HepG2 (cell line): ENCODE measurements around the gene PHLDB1. TPM values are rescaled to one million over a fixed set of nuclear protein-coding genes. Genes with fewer than 3 reads are reported as not detected.

Experiments
- ATAC-seq: fragments of 200-7000 bp; cut with Tn5 transposase; 3 replicates; pipeline ENCODE4 v1.9.1; 2020; ENCODE audit warnings: mild to moderate bottlenecking, moderate library complexity
- BruUV-seq: library from RNA; stranded (reverse); fragments of 400-500 nt; replicated peaks from 2 replicates; lab custom pipeline; 2021; lab: Mats Ljungman, UMichigan
- CTCF ChIA-PET: fragments of 300-600 bp; formaldehyde crosslinking; extraction: SDS; loops from one replicate; lab custom pipeline; 2021; ENCODE audit warnings: low total read pairs, inconsistent platforms, low intra/inter-chr PET ratio; lab: Yijun Ruan, JAX
- POLR2A ChIA-PET: fragments of 350-600 bp; sonication (Branson Sonifier 250); formaldehyde crosslinking; loops from one replicate; lab custom pipeline; 2020; ENCODE audit warnings: antibody characterized with exemption, inconsistent platforms; lab: Yijun Ruan, JAX
- DNase-seq: peaks from one replicate; pipeline ENCODE4 v3.0.0-alpha.2; 2015; ENCODE audit warnings: low spot score
- FAIRE-seq: peaks from 3 replicates; lab custom pipeline; 2011; peaks lifted over from hg19 to GRCh38; lab: Jason Lieb, UNC
- H2AFZ ChIP-seq: one replicate; pipeline ENCODE4 v1.6.1; 2011; ENCODE audit warnings: low read length, inconsistent platforms
- H3K27ac ChIP-seq: fragments of 300-600 bp; 3 replicates; pipeline ENCODE4 v1.8.0; 2011; ENCODE audit warnings: mixed run types, mild to moderate bottlenecking, mixed read lengths, low read length, inconsistent platforms; ENCODE audit not compliant: insufficient read depth; ENCODE audit errors: extremely low read length
- H3K27me3 ChIP-seq, 2 experiments: fragments of 200-600 bp in 1 of 2; 2 replicates in 1 of 2; 3 replicates in 1 of 2; pipeline versions ENCODE4 v1.6.0 to v1.8.0; 2011; ENCODE audit warnings: low read length in 2 of 2, mild to moderate bottlenecking in 2 of 2, moderate library complexity in 2 of 2, inconsistent platforms in 1 of 2; ENCODE audit not compliant: insufficient read depth in 2 of 2, control insufficient read depth in 1 of 2
- H3K36me3 ChIP-seq, 2 experiments: fragments of 200-600 bp in 1 of 2; replicated peaks in 1 of 2; 2 replicates in 1 of 2; 3 replicates in 1 of 2; pipeline versions ENCODE4 v1.5.1 to v1.8.0; 2011; ENCODE audit warnings: low read length in 2 of 2, inconsistent platforms in 1 of 2; ENCODE audit not compliant: insufficient read depth in 2 of 2, control insufficient read depth in 1 of 2
- H3K4me1 ChIP-seq: 2 replicates; pipeline ENCODE4 v1.5.1; 2012; ENCODE audit warnings: low read length, inconsistent platforms; ENCODE audit not compliant: insufficient read depth
- H3K4me2 ChIP-seq: 2 replicates; pipeline ENCODE4 v1.6.0; 2011; ENCODE audit warnings: low read depth, low read length, inconsistent platforms
- H3K4me3 ChIP-seq, 3 experiments: fragments of 200-600 bp in 1 of 3; sonication (generic), shearing (Covaris generic) in 1 of 3; replicated peaks in 1 of 3; 2 replicates each; pipeline ENCODE4 v1.5.1; 2011 to 2016; ENCODE audit warnings: low read length in 3 of 3, inconsistent platforms in 2 of 3, low read depth in 2 of 3, mild to moderate bottlenecking in 2 of 3, control low read depth in 1 of 3, mixed read lengths in 1 of 3; ENCODE audit not compliant: insufficient read depth in 1 of 3
- H3K79me2 ChIP-seq: one replicate; pipeline ENCODE4 v1.6.1; 2011; ENCODE audit warnings: low read length, inconsistent platforms; ENCODE audit not compliant: insufficient read depth
- H3K9ac ChIP-seq: 2 replicates; pipeline ENCODE4 v1.6.0; 2011; ENCODE audit warnings: mild to moderate bottlenecking, low read depth, low read length, inconsistent platforms; ENCODE audit not compliant: insufficient read depth
- H3K9me3 ChIP-seq: 2 replicates; pipeline ENCODE4 v1.5.1; 2012; ENCODE audit warnings: mild to moderate bottlenecking, low read length
- H4K20me1 ChIP-seq: 2 replicates; pipeline ENCODE4 v1.6.0; 2011; ENCODE audit warnings: inconsistent platforms, mild to moderate bottlenecking, low read length, moderate library complexity; ENCODE audit not compliant: insufficient read depth
- ATAD3A ChIP-seq: sonication (generic); formaldehyde crosslinking; IDR thresholded peaks from 2 replicates; pipeline ENCODE4 v1.4.0; 2020; ENCODE audit warnings: missing genetic modification reagents
- CEBPB ChIP-seq: IDR thresholded peaks from 2 replicates; pipeline ENCODE4 v1.6.1; 2011; ENCODE audit warnings: low read depth, low read length, improper control_type of control experiment, borderline replicate concordance
- GABPA ChIP-seq, 2 experiments: IDR thresholded peaks; 2 replicates each; pipeline ENCODE4 v1.6.1; 2011 to 2016; ENCODE audit warnings: low read depth in 2 of 2, low read length in 1 of 2, missing biosample characterization in 1 of 2, missing genetic modification characterization in 1 of 2
- PAXIP1 ChIP-seq: sonication (generic); formaldehyde crosslinking; conservative IDR thresholded peaks from 2 replicates; pipeline ENCODE4 v1.4.0; 2020; ENCODE audit warnings: mild to moderate bottlenecking, missing genetic modification reagents, moderate library complexity
- SALL2 ChIP-seq: sonication (generic); formaldehyde crosslinking; IDR thresholded peaks from 2 replicates; pipeline ENCODE4 v1.8.1; 2023; ENCODE audit warnings: mild to moderate bottlenecking, missing genetic modification reagents, inconsistent platforms
- SATB2 ChIP-seq: sonication (generic); formaldehyde crosslinking; IDR thresholded peaks from 2 replicates; pipeline ENCODE4 v1.5.0; 2020; ENCODE audit warnings: missing genetic modification reagents
- SIN3B ChIP-seq: fragments of 150-350 bp; IDR thresholded peaks from 2 replicates; pipeline ENCODE4 v1.6.1; 2014; ENCODE audit warnings: low read length
- TCF12 ChIP-seq, 2 experiments: fragments of 450-650 bp in 1 of 2; sonication (generic) in 1 of 2; formaldehyde crosslinking in 1 of 2; IDR thresholded peaks; 2 replicates each; pipeline versions ENCODE4 v1.6.1 to v1.8.0; 2017 to 2022; ENCODE audit warnings: antibody characterized with exemption in 1 of 2, mild to moderate bottlenecking in 1 of 2, missing genetic modification reagents in 1 of 2, moderate library complexity in 1 of 2
- ZMYM4 ChIP-seq: sonication (generic); formaldehyde crosslinking; IDR thresholded peaks from 2 replicates; pipeline ENCODE4 v1.8.1; 2023; ENCODE audit warnings: mild to moderate bottlenecking, missing genetic modification reagents
- ZNF121 ChIP-seq: sonication (generic); formaldehyde crosslinking; IDR thresholded peaks from 2 replicates; pipeline ENCODE4 v1.5.0; 2020; ENCODE audit warnings: mild to moderate bottlenecking, missing genetic modification reagents
- ZNF605 ChIP-seq: sonication (generic); formaldehyde crosslinking; IDR thresholded peaks from 2 replicates; pipeline ENCODE4 v1.8.0; 2022; ENCODE audit warnings: mild to moderate bottlenecking, missing genetic modification reagents
- ZNF749 ChIP-seq: sonication (generic); formaldehyde crosslinking; IDR thresholded peaks from 2 replicates; pipeline ENCODE4 v1.8.0; 2022; ENCODE audit warnings: mild to moderate bottlenecking, missing genetic modification reagents, moderate library complexity, borderline replicate concordance
- WGBS: methylation state at CpG from one replicate; pipeline ENCODE4 v1.1.6; 2017; ENCODE audit warnings: low lambda C conversion rate; 5-methylcytosine and 5-hydroxymethylcytosine counted together
- in situ Hi-C: cut with HindIII; loops from 2 replicates; pipeline ENCODE4 v1.10.0; 2017; ENCODE audit warnings: low pct_unique_long_range_greater_than_20kb; ENCODE audit not compliant: extremely low pct_ligation_motif_present
- intact Hi-C: fragments of 100-400 bp; cut with micrococcal nuclease; formaldehyde crosslinking; loops from one replicate; pipeline ENCODE4 v1.10.0; 2022; ENCODE audit not compliant: unreplicated experiment
- polyA plus RNA-seq, 8 experiments: library from polyadenylated mRNA; depleted of rRNA in 3 of 8; stranded (reverse) in 7 of 8; unstranded in 1 of 8; fragments of >200 nt; fragmentation: Illumina TruSeq in 4 of 8; extraction: Trizol in 4 of 8; gene quantifications; 2 replicates each; pipeline versions ENCODE4 v1.2.1 to v1.2.3, GENCODE V29; 2011 to 2016; ENCODE audit warnings: low read depth in 4 of 8, missing spikeins in 1 of 8, mixed read lengths in 1 of 8; ENCODE audit not compliant: insufficient read depth in 1 of 8
- total RNA-seq, 5 experiments: library from RNA; depleted of rRNA; stranded (reverse); fragments of >200 nt; fragmentation: Illumina TruSeq; extraction: Trizol; gene quantifications; 2 replicates each; pipeline ENCODE4 v1.2.3, GENCODE V29; 2016; ENCODE audit warnings: low read depth in 1 of 5
- TF ChIP-seq, protein P1 (sequence below): sonication (generic); formaldehyde crosslinking; IDR thresholded peaks from 2 replicates; pipeline ENCODE4 v1.8.1; 2022; ENCODE audit warnings: low read depth, mild to moderate bottlenecking, missing genetic modification reagents
- TF ChIP-seq, protein P2 (sequence below): sonication (generic); formaldehyde crosslinking; IDR thresholded peaks from 2 replicates; pipeline ENCODE4 v1.5.0; 2020; ENCODE audit warnings: missing genetic modification reagents
- TF ChIP-seq, protein P3 (sequence below): sonication (generic); formaldehyde crosslinking; IDR thresholded peaks from 2 replicates; pipeline ENCODE4 v1.4.0; 2020; ENCODE audit warnings: missing genetic modification reagents

PHLDB1 gene
- total and polyA plus RNA-seq, 2 of the 13 experiments (the other 11 are each of a cell fraction or from before 2014, with no cell fraction given), result 13.8 to 14.2 TPM

DNA sequence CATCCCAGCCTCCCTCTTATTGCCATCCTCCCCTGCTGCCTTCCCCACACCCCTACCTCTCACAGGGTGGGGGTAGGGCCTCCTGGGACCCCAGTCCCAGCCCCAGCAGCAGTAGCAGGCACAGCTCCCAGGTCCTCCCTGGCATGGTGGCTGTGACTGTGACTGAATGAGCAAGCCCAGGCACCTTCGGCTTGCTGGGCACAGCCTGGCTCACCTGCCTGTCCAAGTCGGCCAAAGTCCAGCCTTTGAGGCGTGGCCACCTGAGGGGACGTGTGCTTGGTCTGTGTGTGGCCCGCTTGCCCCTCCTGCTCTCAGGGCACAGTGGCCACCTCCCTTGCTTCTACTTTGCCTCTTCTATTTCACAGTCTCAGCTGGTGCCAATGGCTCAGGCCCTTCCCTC is 72.1 kb downstream of the PHLDB1 start, which contains the start of gene TREH (continued):
- TF ChIP-seq GABPA (IDR thresholded peaks at IDR 0.05; ENCODE audit: low read depth, low read length) (no peak), GABPA (CRISPR knock-in tag; IDR thresholded peaks at IDR 0.05; ENCODE audit: low read depth) (no peak), ZMYM4 (CRISPR knock-in tag) (0 out of 2 replicates have a peak, but pooled peaks have one; percentile 6), ZNF121 (no peak)
- TF ChIP-seq, protein P1, sequence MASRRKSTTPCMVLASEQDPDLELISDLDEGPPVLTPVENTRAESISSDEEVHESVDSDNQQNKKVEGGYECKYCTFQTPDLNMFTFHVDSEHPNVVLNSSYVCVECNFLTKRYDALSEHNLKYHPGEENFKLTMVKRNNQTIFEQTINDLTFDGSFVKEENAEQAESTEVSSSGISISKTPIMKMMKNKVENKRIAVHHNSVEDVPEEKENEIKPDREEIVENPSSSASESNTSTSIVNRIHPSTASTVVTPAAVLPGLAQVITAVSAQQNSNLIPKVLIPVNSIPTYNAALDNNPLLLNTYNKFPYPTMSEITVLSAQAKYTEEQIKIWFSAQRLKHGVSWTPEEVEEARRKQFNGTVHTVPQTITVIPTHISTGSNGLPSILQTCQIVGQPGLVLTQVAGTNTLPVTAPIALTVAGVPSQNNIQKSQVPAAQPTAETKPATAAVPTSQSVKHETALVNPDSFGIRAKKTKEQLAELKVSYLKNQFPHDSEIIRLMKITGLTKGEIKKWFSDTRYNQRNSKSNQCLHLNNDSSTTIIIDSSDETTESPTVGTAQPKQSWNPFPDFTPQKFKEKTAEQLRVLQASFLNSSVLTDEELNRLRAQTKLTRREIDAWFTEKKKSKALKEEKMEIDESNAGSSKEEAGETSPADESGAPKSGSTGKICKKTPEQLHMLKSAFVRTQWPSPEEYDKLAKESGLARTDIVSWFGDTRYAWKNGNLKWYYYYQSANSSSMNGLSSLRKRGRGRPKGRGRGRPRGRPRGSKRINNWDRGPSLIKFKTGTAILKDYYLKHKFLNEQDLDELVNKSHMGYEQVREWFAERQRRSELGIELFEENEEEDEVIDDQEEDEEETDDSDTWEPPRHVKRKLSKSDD (CRISPR knock-in tag), result no peak

DNA sequence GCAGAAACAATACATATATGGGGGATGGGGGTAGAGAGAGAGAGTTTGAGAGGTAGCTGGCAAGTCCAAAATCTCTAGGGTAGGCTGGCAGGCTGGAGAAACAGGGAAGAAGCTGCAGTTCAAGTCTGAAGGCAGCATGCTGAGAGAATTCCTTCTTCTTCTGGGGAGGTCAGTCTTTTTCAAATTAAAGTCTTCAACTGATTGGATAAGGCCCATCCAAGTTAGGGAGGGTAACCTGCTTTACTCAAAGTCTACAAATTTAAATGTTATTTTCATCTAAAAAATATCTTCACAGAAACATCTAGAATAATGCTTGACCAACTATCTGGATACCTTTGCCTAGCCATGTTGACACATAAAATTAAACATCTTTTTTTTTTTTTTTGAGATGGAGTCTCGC is 75.0 kb downstream of the PHLDB1 start:
- no peak overlapping the region for H3K9ac ChIP-seq
- peaks cover 35% of the 10 kb centered on the region for H3K4me1 ChIP-seq
- in situ Hi-C loops (no loop called here), intact Hi-C loops (no loop called here)
- H3K4me2 ChIP-seq, result no peak overlapping the region
- FAIRE-seq, result no peak
- no peak overlapping the region for H3K27ac ChIP-seq
- no peaks in the 10 kb centered on the region for H3K27me3 ChIP-seq
- ChIA-PET CTCF (no interaction called here), POLR2A (interaction anchor here (0.6 kb wide), 1 partner anchor 9 kb away, joined by 3 read pairs; no protein-coding TSS in a partner anchor)
- BruUV-seq, result no TSS peak
- ATAC-seq, result no peak
- H4K20me1 ChIP-seq, result no peaks in the 10 kb centered on the region
- H3K4me3 ChIP-seq, result no peak overlapping the region
- H3K36me3 ChIP-seq, result no peaks in the 10 kb centered on the region
- 39% methylated on average over 1 of the region's 1 CpG for WGBS
- no peak for DNase-seq
- H3K79me2 ChIP-seq, result no peaks in the 10 kb centered on the region
- no peaks in the 10 kb centered on the region for H3K9me3 ChIP-seq
- H2AFZ ChIP-seq, result no peak overlapping the region
- TF ChIP-seq SATB2 (CRISPR knock-in tag) (no peak), CEBPB (no peak), ATAD3A (CRISPR knock-in tag) (no peak), ZNF605 (CRISPR knock-in tag) (no peak), SIN3B (no peak), SALL2 (no peak), PAXIP1 (CRISPR knock-in tag) (no peak), TCF12 (IDR thresholded peaks at IDR 0.05) (no peak), TCF12 (CRISPR knock-in tag; IDR thresholded peaks at IDR 0.05) (no peak), ZNF749 (CRISPR knock-in tag) (no peak), ZNF121 (no peak)
- TF ChIP-seq, protein P2, sequence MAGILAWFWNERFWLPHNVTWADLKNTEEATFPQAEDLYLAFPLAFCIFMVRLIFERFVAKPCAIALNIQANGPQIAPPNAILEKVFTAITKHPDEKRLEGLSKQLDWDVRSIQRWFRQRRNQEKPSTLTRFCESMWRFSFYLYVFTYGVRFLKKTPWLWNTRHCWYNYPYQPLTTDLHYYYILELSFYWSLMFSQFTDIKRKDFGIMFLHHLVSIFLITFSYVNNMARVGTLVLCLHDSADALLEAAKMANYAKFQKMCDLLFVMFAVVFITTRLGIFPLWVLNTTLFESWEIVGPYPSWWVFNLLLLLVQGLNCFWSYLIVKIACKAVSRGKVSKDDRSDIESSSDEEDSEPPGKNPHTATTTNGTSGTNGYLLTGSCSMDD, result no peak
- TF ChIP-seq, protein P3, sequence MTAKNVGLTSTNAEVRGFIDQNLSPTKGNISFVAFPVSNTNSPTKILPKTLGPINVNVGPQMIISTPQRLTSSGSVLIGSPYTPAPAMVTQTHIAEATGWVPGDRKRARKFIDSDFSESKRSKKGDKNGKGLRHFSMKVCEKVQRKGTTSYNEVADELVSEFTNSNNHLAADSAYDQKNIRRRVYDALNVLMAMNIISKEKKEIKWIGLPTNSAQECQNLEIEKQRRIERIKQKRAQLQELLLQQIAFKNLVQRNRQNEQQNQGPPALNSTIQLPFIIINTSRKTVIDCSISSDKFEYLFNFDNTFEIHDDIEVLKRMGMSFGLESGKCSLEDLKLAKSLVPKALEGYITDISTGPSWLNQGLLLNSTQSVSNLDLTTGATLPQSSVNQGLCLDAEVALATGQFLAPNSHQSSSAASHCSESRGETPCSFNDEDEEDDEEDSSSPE (CRISPR knock-in tag), result no peak
